ENCODE measurements around the gene GUK1.

GUK1 gene

DNA sequence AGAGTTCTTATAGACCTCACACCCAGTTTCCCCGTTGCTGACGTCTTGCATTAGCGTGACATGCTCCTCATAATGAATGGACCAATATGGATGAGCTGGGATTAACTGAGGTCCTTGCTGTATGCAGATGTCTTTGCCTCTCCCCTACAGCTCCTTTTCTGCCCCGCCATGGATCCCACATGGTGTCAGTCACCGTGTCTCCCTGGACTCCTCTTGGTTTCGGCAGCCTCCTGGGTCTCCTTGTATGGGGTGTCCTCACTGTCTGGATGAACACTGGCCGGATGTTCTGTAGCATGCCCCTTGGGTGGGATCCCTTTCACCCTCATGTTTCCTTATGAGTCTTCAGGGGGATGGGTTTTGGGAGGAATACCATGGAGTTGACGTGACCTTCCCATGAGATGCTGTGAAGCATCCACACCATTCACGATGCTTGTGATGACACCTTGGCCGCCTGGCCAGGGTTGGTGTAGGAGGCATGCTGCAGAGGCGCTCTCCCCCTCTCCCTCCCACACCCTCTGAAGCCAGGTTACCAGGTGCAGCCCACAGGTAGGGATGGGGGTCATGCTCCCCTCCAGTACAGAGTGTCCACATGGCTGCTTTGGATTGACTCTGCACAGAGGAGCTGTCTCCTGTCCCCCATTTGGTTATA, 14.1 kb downstream of the GUK1 start:
- no peak for TF ChIP-seq NFIC (IDR thresholded peaks at IDR 0.05)
- no peak for TF ChIP-seq FOXM1 (IDR thresholded peaks at IDR 0.05; ENCODE audit: borderline replicate concordance, low read depth)
- no peak for TF ChIP-seq EGR1 (IDR thresholded peaks at IDR 0.05)
- TF ChIP-seq TAF1 (IDR thresholded peaks at IDR 0.05; ENCODE audit: low read depth), result no peak
- no peak for TF ChIP-seq CREB1 (IDR thresholded peaks at IDR 0.05; ENCODE audit: low read depth)
- TF ChIP-seq, protein P1, sequence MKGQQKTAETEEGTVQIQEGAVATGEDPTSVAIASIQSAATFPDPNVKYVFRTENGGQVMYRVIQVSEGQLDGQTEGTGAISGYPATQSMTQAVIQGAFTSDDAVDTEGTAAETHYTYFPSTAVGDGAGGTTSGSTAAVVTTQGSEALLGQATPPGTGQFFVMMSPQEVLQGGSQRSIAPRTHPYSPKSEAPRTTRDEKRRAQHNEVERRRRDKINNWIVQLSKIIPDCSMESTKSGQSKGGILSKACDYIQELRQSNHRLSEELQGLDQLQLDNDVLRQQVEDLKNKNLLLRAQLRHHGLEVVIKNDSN (IDR thresholded peaks at IDR 0.05), result no peak
- no peak for TF ChIP-seq RAD21 (IDR thresholded peaks at IDR 0.05; ENCODE audit: low read depth)
- TF ChIP-seq MAX (IDR thresholded peaks at IDR 0.05), result no peak
- TF ChIP-seq CEBPB (IDR thresholded peaks at IDR 0.05), result no peak
- no peak for TF ChIP-seq EP300 (IDR thresholded peaks at IDR 0.05; ENCODE audit: borderline replicate concordance)
- TF ChIP-seq TCF12 (IDR thresholded peaks at IDR 0.05; ENCODE audit: low read depth), result no peak
- no peak for TF ChIP-seq ZBTB7A (IDR thresholded peaks at IDR 0.05; ENCODE audit: low read depth)
- TF ChIP-seq YY1 (IDR thresholded peaks at IDR 0.05; ENCODE audit: low read depth), result no peak
- no peak for TF ChIP-seq TEAD4 (IDR thresholded peaks at IDR 0.05)

- TF ChIP-seq YY1 (IDR thresholded peaks at IDR 0.05; ENCODE audit: low read depth) (no peak), TAF1 (IDR thresholded peaks at IDR 0.05; ENCODE audit: low read depth) (no peak), MAX (IDR thresholded peaks at IDR 0.05) (peak; percentile 78), EGR1 (IDR thresholded peaks at IDR 0.05) (peak; percentile 81), RAD21 (IDR thresholded peaks at IDR 0.05; ENCODE audit: low read depth) (no peak), NFIC (IDR thresholded peaks at IDR 0.05) (peak; percentile 50; the same call in 1 of the 2 replicates), CREB1 (IDR thresholded peaks at IDR 0.05; ENCODE audit: low read depth) (no peak), TCF12 (IDR thresholded peaks at IDR 0.05; ENCODE audit: low read depth) (peak; percentile 73), CEBPB (IDR thresholded peaks at IDR 0.05) (no peak), ZBTB7A (IDR thresholded peaks at IDR 0.05; ENCODE audit: low read depth) (peak; percentile 75), TEAD4 (IDR thresholded peaks at IDR 0.05) (no peak; the same call in 1 of the 2 replicates), EP300 (IDR thresholded peaks at IDR 0.05; ENCODE audit: borderline replicate concordance) (peak; percentile 56; the same call in 1 of the 2 replicates), FOXM1 (IDR thresholded peaks at IDR 0.05; ENCODE audit: borderline replicate concordance, low read depth) (no peak), REST (IDR thresholded peaks at IDR 0.05; ENCODE audit: low read depth) (no peak)
- TF ChIP-seq, protein P1 (IDR thresholded peaks at IDR 0.05), result no peak
Observed at GRCh38 chr1:228154670-228155571, 14.8 kb downstream of the GUK1 start.

GRCh38 chr1:228155596-228156514, 15.8 kb downstream of the GUK1 start:
- TF ChIP-seq TAF1 (IDR thresholded peaks at IDR 0.05; ENCODE audit: low read depth), result no peak
- no peak for TF ChIP-seq CREB1 (IDR thresholded peaks at IDR 0.05; ENCODE audit: low read depth)
- no peak for TF ChIP-seq EP300 (IDR thresholded peaks at IDR 0.05; ENCODE audit: borderline replicate concordance)
- TF ChIP-seq NFIC (IDR thresholded peaks at IDR 0.05), result no peak; the same call in 1 of the 2 replicates
- no peak; the same call in 1 of the 2 replicates for TF ChIP-seq ZBTB7A (IDR thresholded peaks at IDR 0.05; ENCODE audit: low read depth)
- TF ChIP-seq, protein P1 (IDR thresholded peaks at IDR 0.05), result no peak
- no peak for TF ChIP-seq EGR1 (IDR thresholded peaks at IDR 0.05)
- TF ChIP-seq YY1 (IDR thresholded peaks at IDR 0.05; ENCODE audit: low read depth), result no peak

DNA sequence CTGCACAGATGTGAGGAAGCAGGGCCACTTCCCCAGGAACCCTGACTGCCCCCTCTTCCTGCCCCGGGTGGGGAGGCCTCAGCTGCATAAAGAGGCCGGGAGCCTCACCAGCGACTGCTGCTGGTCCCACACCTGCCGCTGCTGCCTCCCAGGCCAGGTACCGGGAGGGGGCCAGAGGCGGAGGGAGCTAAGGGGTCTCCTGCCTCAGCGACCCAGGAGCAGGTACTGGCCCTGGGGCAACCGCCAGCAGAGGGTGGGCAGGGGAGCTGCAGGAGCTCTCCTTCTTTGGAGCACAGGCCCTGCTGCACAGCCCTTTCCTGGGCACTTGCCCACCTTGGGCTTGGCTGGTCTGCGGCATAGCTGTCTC, 16.4 kb downstream of the GUK1 start:
- TF ChIP-seq YY1 (IDR thresholded peaks at IDR 0.05; ENCODE audit: low read depth), result no peak
- no peak for TF ChIP-seq MAX (IDR thresholded peaks at IDR 0.05)
- no peak for TF ChIP-seq TEAD4 (IDR thresholded peaks at IDR 0.05)
- TF ChIP-seq, protein P1 (IDR thresholded peaks at IDR 0.05), result no peak
- TF ChIP-seq TAF1 (IDR thresholded peaks at IDR 0.05; ENCODE audit: low read depth), result no peak
- no peak for TF ChIP-seq REST (IDR thresholded peaks at IDR 0.05; ENCODE audit: low read depth)
